HFF-Myc (cell line): Measurements from ENCODE around the gene HOXA5.
A peak's percentile ranks its signal among the peaks of the same experiment; 100 is the strongest.

Source experiments
- DNase-seq: peaks from one replicate; pipeline ENCODE4 v3.0.0-alpha.2; 2011; ENCODE audit warnings: low read depth; ENCODE audit errors: extremely low read depth
- H3K4me3 ChIP-seq: replicated peaks from 2 replicates; pipeline ENCODE4 v1.5.1; 2011; ENCODE audit warnings: low read depth, mild to moderate bottlenecking, control low read depth, low read length
- TF ChIP-seq, protein P1 (sequence below): IDR thresholded peaks from 2 replicates; pipeline ENCODE4 v1.5.1; 2012; ENCODE audit warnings: mild to moderate bottlenecking, low read depth, low read length, control low read depth; ENCODE audit errors: missing control alignments

The HOXA5 gene

DNA sequence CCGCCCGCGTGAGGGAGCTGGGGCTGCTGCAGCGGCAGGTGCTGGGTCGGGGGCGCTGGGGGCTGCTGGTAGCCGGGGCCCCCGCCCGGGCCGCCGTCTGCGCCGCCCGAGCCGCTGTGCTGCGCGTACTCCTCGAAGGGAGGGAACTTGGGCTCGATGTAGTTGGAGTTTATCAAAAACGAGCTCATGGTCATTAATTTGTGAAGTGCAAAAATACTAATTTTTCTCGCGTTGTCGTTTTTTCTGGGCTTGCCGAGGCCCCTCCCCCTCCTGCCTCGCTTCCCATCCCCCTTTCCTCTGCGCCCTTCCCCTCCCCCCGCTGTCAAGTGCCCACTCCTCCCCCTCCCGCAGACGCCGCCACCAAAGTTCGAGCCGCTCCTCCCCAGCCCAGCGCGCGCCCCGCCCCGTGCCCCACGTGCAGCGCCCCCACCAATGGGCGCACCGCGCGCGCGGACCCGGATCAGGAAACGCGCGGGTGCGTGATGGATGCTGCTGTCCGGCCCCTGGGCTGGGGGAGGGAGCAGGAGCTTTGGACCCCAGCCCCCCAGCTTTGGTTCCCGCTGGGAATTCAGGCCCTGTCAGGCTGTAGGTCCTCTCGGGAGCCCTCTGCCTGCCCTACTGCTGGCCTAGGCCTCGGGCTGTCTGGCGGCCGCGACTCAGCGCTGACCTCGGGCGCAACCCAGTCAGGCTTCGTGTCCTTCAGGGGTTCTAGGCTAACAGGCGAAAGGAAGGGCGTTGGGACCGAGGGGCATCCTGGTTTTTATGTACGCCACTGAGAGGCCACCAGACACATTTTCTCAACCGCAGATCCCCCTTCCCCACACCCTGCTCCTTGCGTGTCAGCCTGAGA lies 12.7 kb downstream of the HOXA5 start, which contains the start of gene HOXA4:
HOXA4 (minus strand) TSS at position 218 of the 850 bp plus-strand sequence; CDS start at position 194, 24 bp downstream.
- H3K4me3 ChIP-seq, result peak within 1 kb of the TSS; percentile 42
- no peak for DNase-seq

DNA sequence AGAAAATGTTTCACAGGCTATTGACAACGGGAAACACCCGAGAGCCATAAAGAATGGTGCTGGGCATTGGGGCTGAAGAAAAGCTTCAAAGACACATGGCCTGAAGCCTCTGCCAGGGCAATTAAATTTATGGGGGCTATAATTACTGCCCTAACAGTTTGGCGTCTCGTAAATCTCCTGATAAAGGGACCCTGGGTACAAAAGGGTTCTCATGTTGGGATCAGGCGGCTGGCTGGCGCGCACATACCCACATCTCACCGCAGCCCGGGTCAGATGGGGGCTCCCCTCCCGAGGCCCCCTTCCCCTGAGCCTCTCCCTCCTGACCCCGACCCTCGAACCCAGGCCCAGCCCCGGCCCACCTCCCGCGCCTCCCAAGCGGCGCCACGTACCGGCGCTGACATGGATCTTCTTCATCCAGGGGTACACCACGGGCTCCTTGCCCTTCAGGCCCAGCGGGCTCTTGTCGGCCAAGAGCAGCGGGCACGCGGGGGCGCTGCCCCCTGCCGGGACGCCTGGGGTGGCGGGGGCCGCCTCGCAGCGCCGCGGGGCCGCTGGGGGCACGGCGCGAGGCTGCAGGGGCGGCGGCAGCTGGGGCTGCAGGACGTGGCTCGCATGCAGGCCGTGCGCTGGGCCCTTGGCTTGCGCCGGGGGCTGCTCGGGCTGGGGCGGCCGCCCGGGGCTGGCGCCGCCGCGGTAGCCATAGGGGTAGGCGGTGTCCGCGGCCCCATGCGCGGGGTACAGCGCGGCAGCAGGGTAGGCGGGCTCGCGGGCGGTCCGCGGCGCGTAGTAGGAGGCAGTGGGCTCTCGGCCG lies 13.5 kb downstream of the HOXA5 start:
- 0 out of 2 replicates have a peak overlapping the region, but pooled peaks have one; percentile 42 for H3K4me3 ChIP-seq
- DNase-seq, result no peak
- TF ChIP-seq, protein P1, sequence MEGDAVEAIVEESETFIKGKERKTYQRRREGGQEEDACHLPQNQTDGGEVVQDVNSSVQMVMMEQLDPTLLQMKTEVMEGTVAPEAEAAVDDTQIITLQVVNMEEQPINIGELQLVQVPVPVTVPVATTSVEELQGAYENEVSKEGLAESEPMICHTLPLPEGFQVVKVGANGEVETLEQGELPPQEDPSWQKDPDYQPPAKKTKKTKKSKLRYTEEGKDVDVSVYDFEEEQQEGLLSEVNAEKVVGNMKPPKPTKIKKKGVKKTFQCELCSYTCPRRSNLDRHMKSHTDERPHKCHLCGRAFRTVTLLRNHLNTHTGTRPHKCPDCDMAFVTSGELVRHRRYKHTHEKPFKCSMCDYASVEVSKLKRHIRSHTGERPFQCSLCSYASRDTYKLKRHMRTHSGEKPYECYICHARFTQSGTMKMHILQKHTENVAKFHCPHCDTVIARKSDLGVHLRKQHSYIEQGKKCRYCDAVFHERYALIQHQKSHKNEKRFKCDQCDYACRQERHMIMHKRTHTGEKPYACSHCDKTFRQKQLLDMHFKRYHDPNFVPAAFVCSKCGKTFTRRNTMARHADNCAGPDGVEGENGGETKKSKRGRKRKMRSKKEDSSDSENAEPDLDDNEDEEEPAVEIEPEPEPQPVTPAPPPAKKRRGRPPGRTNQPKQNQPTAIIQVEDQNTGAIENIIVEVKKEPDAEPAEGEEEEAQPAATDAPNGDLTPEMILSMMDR, result no peak

More for the DNA sequence above, 12.7 kb downstream of the HOXA5 start, which contains the start of gene HOXA4:
- TF ChIP-seq, protein P1, result no peak

DNA sequence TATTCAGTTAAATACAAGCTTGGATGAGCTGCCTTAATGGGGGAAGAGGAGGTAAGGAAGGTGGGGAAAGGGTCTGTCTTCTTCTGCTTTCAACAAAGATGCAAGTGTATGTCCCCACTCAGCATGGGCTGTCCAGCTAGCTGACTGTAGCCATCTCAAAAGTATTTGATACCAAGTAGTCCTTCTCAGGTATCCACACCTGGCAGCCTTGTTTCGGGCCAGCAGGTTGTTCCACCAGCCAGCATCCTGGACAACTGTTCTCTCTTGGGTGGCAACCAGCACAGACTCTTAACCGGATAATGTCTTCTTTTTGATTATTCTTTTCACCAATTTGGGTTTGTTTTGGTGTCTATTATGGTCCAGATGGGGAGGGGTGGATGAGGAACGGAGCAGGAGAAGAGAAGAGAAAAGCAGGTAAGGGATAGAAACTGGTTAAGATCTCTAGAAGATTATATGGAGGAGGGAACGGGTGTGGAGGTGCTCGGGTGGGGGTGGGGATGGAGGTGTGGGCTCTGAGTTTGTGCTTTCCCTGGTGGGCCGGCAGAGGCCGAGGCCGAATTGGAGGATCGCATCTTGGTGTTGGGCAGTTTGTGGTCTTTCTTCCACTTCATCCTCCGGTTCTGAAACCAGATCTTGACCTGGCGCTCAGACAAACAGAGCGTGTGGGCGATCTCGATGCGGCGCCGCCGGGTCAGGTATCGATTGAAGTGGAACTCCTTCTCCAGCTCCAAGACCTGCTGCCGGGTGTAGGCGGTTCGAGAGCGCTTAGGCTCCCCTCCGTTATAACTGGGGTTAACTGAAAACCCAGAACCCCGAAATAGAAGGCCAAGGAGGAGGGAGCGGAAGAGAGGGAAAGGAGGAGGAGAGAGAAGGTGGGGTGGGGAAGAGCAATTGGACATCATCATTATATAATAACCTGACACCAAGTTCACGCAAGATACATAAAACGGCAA lies 14.4 kb downstream of the HOXA5 start:
- no peak overlapping the region for H3K4me3 ChIP-seq
- TF ChIP-seq, protein P1, result no peak
- no peak for DNase-seq

DNA sequence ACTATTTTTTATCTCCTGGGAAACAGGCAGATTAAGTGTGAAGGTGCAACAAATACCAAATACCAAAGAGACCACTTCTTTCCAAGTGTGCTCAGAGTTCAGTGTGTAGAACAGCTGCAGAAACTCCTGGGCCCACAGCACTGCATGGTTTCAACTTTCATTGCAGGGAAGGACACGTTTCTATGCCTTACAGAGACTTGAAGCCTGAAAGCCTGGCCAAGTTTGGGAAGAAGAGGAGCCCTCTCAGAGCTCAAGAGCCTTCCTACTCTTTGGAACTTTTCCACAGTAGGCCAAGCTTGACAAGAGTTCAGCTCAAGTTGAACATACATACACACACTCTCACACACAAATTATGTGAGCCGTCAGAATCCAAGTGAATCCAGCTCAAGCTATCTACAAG lies 15.4 kb downstream of the HOXA5 start:
- DNase-seq, result no peak
- no peak overlapping the region for H3K4me3 ChIP-seq
- TF ChIP-seq, protein P1, result no peak

DNA sequence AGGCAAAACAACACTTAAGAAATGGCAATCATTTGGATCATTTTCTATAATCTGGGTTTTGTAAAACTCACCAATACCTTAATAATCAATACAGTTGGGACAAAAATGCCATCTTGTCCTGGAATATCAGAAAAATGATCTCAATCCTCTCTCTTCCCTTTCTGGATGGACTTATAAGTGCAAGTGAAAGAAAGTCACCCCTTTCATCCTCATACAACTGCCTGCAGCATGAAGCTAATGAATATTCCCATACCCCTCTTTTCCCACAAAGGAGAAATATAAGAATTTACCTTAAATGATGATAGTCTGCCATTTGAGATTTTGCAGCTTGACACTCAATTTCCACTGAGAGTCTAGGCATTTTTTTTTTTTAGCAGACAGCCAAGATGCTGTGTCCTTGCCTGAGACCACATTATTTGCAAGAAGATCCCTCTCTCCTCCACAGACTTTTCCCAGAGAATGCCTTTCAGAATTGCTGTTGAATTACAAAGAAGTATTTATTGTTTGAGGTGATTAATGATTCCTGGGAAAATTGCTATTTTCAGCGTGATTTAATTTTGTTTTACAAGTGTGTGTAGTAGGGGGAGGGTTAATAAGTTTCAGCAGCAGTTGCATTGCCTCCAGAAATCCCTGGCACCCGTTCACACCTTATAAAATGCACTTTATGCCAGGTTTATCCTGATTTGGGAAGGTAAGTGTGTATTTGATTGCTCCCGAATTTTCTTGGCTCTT lies 16.7 kb downstream of the HOXA5 start:
- DNase-seq, result no peak
- no peak overlapping the region for H3K4me3 ChIP-seq
- TF ChIP-seq, protein P1, result no peak

DNA sequence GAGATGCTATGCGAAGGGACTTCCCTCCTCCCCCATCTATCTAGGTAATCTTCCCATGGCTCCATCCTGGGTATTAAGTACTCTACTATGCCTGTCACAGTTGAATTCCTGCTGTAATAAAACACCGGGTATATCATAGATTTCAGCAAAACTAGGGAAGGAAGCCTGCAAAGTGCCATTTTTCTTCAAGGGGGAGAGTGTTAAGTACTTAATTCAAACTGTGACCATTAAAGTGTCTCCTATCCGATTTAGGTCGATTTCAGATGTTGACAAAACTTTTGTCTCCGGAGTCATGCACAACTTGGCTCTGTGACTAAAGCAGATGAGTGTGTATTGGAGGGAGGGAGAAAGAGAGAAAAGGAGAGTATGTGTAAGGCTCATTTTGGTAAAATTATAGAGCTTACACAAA lies 17.5 kb downstream of the HOXA5 start:
- TF ChIP-seq, protein P1, result no peak
- DNase-seq, result no peak
- no peak overlapping the region for H3K4me3 ChIP-seq
